Left ventricle myocardium superior (tissue), 1 donor: ENCODE data around the gene AMIGO2. TPM values are rescaled to one million over a fixed set of nuclear protein-coding genes. Genes with fewer than 3 reads are reported as not detected.

ENCODE experiments used
- ATAC-seq: fragments of 200-7000 bp; cut with Tn5 transposase; one replicate; pipeline ENCODE4 v1.9.1; 2020; ENCODE audit warnings: mild to moderate bottlenecking, moderate library complexity
- DNase-seq: peaks from one replicate; pipeline ENCODE4 v3.0.0-alpha.2; 2020
- intact Hi-C: fragments of 100-400 bp; cut with micrococcal nuclease; formaldehyde crosslinking; loops from one replicate; pipeline ENCODE4 v1.11.0; 2022
- total RNA-seq: library from RNA; stranded (reverse); fragmentation: NEBNext Ultra II Directional; extraction: Animal tissue kit (Norgen Biotek cat#: 25700); gene quantifications from one replicate; pipeline ENCODE4 v1.2.1, GENCODE V29; 2021
- donor health status: DM: no; HTN: yes; CAD: no; lungs with severe emphysema.

AMIGO2 gene
- total RNA-seq, 1 donor from 2014 or later: 2.1 TPM

GRCh38 chr12:47100160-47100559 lies 20.4 kb upstream of the AMIGO2 start:
- intact Hi-C loops: no loop called here
- ATAC-seq: no peak
- DNase-seq: no peak

- intact Hi-C loops: no loop called here
- DNase-seq (no peak), ATAC-seq (no peak)
Measured at GRCh38 chr12:47099610-47100009, 19.9 kb upstream of the AMIGO2 start.

GRCh38 chr12:47098099-47098498 lies 18.3 kb upstream of the AMIGO2 start:
- DNase-seq (no peak), ATAC-seq (no peak)
- intact Hi-C loops: no loop called here

- intact Hi-C loops: no loop called here
- DNase-seq: no peak
- no peak for ATAC-seq
Measured at GRCh38 chr12:47097276-47097896, 17.6 kb upstream of the AMIGO2 start.

GRCh38 chr12:47095446-47096236 lies 15.9 kb upstream of the AMIGO2 start:
- no peak for DNase-seq
- intact Hi-C loops: no loop called here
- no peak for ATAC-seq

- intact Hi-C loops: no loop called here
- DNase-seq: no peak
- ATAC-seq: no peak
Measured at GRCh38 chr12:47094804-47095203, 15.0 kb upstream of the AMIGO2 start.

GRCh38 chr12:47091009-47091408 lies 11.2 kb upstream of the AMIGO2 start:
- no peak for ATAC-seq
- intact Hi-C loops: no loop called here

GRCh38 chr12:47088021-47088944 lies 8.5 kb upstream of the AMIGO2 start:
- intact Hi-C loops: no loop called here
- ATAC-seq (no peak), DNase-seq (no peak)

More at GRCh38 chr12:47091009-47091408, 11.2 kb upstream of the AMIGO2 start:
- no peak for DNase-seq

- intact Hi-C loops: no loop called here
- ATAC-seq: no peak
Measured at GRCh38 chr12:47087088-47087688, 7.4 kb upstream of the AMIGO2 start.

GRCh38 chr12:47085815-47086252 lies 6.1 kb upstream of the AMIGO2 start:
- no peak for DNase-seq
- peak; percentile 48 for ATAC-seq
- intact Hi-C loops: no loop called here

More at GRCh38 chr12:47087088-47087688, 7.4 kb upstream of the AMIGO2 start:
- no peak for DNase-seq

GRCh38 chr12:47084172-47084571 lies 4.4 kb upstream of the AMIGO2 start:
- DNase-seq (no peak), ATAC-seq (no peak)
- intact Hi-C loops: no loop called here

- ATAC-seq (no peak), DNase-seq (no peak)
- intact Hi-C loops: no loop called here
Measured at GRCh38 chr12:47082796-47083621, 3.2 kb upstream of the AMIGO2 start.

GRCh38 chr12:47082283-47082682 lies 2.5 kb upstream of the AMIGO2 start:
- ATAC-seq (no peak), DNase-seq (no peak)
- intact Hi-C loops: no loop called here

GRCh38 chr12:47080725-47081502 lies 1.2 kb upstream of the AMIGO2 start:
- DNase-seq: peak; percentile 77
- ATAC-seq: peak; percentile 69
- intact Hi-C loops: no loop called here

- ATAC-seq (peak; percentile 68), DNase-seq (peak; percentile 58)
- intact Hi-C loops: no loop called here
Measured at GRCh38 chr12:47079981-47080724, 394 bp upstream of the AMIGO2 start.

- intact Hi-C loops: no loop called here
- peak; percentile 38 for ATAC-seq
- peak; percentile 33 for DNase-seq
Measured at GRCh38 chr12:47078733-47079467, 859 bp downstream of the AMIGO2 start.

GRCh38 chr12:47078086-47078395 lies 1.7 kb downstream of the AMIGO2 start:
- intact Hi-C loops: no loop called here
- ATAC-seq (no peak), DNase-seq (no peak)
